ENCODE measurements around the gene UBXN10. TPM values are rescaled to one million over a fixed set of nuclear protein-coding genes. Genes with fewer than 3 reads are reported as not detected.

The UBXN10 gene
- total and polyA plus RNA-seq, 12 donors, result 0.64 to 2.6 (median 1.5) TPM

DNA sequence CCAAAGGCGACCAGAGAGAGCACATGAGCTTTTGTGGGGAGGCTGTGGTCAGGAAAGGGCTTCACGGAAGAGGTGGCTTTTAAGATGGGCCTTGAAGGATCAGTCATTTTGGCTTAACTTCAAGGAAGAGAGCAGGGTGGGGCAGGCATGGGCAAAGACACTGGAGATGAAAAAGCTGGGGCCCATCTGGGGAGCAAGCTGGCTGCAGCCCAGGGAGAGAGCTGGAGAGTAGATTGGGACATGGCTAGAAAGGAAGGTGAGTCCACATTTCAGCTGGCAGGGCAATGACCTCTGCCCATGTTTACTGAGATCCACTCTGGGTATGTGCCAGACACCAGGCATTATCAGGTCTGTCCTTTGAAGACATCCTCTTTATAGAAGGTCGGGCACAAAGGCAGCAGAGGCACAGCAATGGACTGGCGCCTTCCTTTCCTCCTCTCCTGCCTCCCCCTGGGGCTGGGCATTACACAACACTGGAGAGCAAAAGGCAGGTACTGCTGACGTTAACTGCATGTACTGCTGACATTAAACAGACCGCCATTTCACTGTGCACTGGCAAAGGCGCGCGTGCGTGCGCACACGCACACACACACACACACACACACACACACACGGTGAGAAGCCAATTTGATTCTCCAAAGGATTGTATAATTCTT is 2.2 kb upstream of the UBXN10 start:
- H3K27me3 ChIP-seq, result no peaks in the 10 kb centered on the region
- intact Hi-C loops (cut with DNase I), result no loop called here

DNA sequence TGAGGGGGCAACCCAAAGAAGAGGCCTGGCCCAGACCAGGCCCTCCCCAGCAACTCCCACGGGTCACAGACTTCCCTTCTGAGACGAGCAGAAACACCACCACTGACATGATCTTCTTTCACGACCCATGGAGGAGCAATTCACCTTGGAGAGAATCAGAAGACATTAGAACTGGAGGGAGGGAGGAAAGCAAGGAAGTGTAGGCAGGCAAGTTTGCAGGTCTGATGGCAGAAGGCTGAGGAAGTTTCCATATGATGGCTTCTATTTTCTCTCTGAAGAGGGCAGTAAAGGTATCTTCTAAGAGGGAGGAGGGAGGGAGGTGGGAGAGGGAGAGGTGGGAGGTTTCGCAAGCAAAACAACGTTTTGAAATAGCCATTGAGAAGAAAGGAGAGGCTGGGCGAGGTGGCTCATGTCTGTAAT is 1.4 kb upstream of the UBXN10 start:
- Histone ChIP-seq H3K4me3 (no peak overlapping the region), H3K27ac (no peak overlapping the region), H3K27me3 (no peaks in the 10 kb centered on the region), H3K9me3 (replicated peaks in 1 of 3) (no peaks in the 10 kb centered on the region), H3K36me3 (replicated peaks in 1 of 2) (no peaks in the 10 kb centered on the region), H3K4me1 (replicated peaks in 1 of 2) (peaks cover 11 to 30% of the 10 kb centered on the region in 2 donors)
- DNase-seq, result no peak
- intact Hi-C loops (cut with DNase I), result no loop called here
- TF ChIP-seq, protein P1, sequence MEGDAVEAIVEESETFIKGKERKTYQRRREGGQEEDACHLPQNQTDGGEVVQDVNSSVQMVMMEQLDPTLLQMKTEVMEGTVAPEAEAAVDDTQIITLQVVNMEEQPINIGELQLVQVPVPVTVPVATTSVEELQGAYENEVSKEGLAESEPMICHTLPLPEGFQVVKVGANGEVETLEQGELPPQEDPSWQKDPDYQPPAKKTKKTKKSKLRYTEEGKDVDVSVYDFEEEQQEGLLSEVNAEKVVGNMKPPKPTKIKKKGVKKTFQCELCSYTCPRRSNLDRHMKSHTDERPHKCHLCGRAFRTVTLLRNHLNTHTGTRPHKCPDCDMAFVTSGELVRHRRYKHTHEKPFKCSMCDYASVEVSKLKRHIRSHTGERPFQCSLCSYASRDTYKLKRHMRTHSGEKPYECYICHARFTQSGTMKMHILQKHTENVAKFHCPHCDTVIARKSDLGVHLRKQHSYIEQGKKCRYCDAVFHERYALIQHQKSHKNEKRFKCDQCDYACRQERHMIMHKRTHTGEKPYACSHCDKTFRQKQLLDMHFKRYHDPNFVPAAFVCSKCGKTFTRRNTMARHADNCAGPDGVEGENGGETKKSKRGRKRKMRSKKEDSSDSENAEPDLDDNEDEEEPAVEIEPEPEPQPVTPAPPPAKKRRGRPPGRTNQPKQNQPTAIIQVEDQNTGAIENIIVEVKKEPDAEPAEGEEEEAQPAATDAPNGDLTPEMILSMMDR (IDR thresholded peaks at IDR 0.05), result no peak
- TF ChIP-seq POLR2A (IDR thresholded peaks at IDR 0.05), result no peak
- 71 to 80% (median 72%) methylated on average over 6 of the region's 6 CpGs for WGBS, 4 donors

More for the DNA sequence above, 2.2 kb upstream of the UBXN10 start:
- DNase-seq, result peak; percentile 31 to 72 (median 64)
- TF ChIP-seq, protein P1 (IDR thresholded peaks at IDR 0.05), result no peak
- no peak for TF ChIP-seq POLR2A (IDR thresholded peaks at IDR 0.05)
- Histone ChIP-seq H3K9me3 (replicated peaks in 1 of 3) (no peaks in the 10 kb centered on the region), H3K4me3 (no peak overlapping the region), H3K4me1 (replicated peaks in 1 of 2) (peaks cover 11 to 30% of the 10 kb centered on the region in 2 donors), H3K27ac (peak overlapping the region in 1 of 5 donors; percentile 47), H3K36me3 (replicated peaks in 1 of 2) (no peaks in the 10 kb centered on the region)
- 71 to 84% (median 77%) methylated on average over 11 to 13 of the region's 13 CpGs for WGBS, 4 donors

- DNase-seq, result no peak
- H3K27me3 ChIP-seq, result no peaks in the 10 kb centered on the region
- H3K36me3 ChIP-seq (replicated peaks in 1 of 2), result no peaks in the 10 kb centered on the region
- no peak for TF ChIP-seq POLR2A (IDR thresholded peaks at IDR 0.05)
- TF ChIP-seq, protein P1 (IDR thresholded peaks at IDR 0.05), result no peak
- no peaks in the 10 kb centered on the region for H3K9me3 ChIP-seq (replicated peaks in 1 of 3)
- intact Hi-C loops (cut with DNase I), result no loop called here
- H3K4me1 ChIP-seq (replicated peaks in 1 of 2), result peaks cover 10 to 28% of the 10 kb centered on the region in 2 donors
- H3K4me3 ChIP-seq, result peak overlapping the region in 1 of 4 donors; percentile 58
- peak overlapping the region in 1 of 5 donors; percentile 66 for H3K27ac ChIP-seq
- 57 to 67% (median 63%) methylated on average over 15 to 17 of the region's 17 CpGs for WGBS, 4 donors
Observed at GRCh38 chr1:20184997-20185833, 681 bp upstream of the UBXN10 start.

GRCh38 chr1:20187103-20187812 is 1.4 kb downstream of the UBXN10 start:
- no peak for DNase-seq
- 63 to 74% (median 72%) methylated on average over 7 of the region's 7 CpGs for WGBS, 4 donors
- H3K27ac ChIP-seq, result no peak overlapping the region
- H3K4me3 ChIP-seq, result no peak overlapping the region
- TF ChIP-seq, protein P1 (IDR thresholded peaks at IDR 0.05), result no peak
- TF ChIP-seq POLR2A (IDR thresholded peaks at IDR 0.05), result no peak
- intact Hi-C loops (cut with DNase I), result no loop called here
- peaks cover 4 to 24% of the 10 kb centered on the region in 2 donors for H3K4me1 ChIP-seq (replicated peaks in 1 of 2)
- no peaks in the 10 kb centered on the region for H3K36me3 ChIP-seq (replicated peaks in 1 of 2)
- H3K27me3 ChIP-seq, result no peaks in the 10 kb centered on the region
- no peaks in the 10 kb centered on the region for H3K9me3 ChIP-seq (replicated peaks in 1 of 3)
